Hepatocyte (in vitro differentiated cells): ENCODE measurements around the gene SGMS2.

ENCODE experiments used
- EZH2 ChIP-seq: fragments of 200-600 bp; sonication (generic); IDR thresholded peaks from 2 replicates; pipeline ENCODE4 v1.6.1; 2016; ENCODE audit warnings: antibody characterized with exemption, mild to moderate bottlenecking, borderline replicate concordance
- TF ChIP-seq, protein P1 (sequence below): fragments of 200-600 bp; sonication (generic); IDR thresholded peaks from 2 replicates; pipeline ENCODE4 v1.5.1; 2016; ENCODE audit warnings: antibody characterized with exemption, mild to moderate bottlenecking; ENCODE audit not compliant: poor library complexity

DNA sequence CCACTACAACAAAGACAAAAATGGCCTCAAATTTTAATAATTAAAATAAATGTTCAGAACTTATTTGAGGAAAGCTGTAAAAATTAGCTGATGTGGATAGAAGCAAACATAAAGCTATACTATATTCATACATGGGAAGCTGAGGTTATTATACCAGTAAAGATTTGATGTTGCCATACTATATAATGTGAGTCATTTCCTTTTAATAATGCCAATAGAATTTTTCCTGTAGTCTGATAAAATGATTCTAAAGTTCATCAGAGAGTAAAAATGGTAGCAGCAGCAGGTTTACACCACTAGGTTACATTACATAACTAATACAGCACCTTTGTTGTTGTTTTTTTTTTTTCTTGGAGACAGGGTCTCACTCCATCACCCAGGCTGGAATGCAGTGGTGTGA lies 61.1 kb downstream of the SGMS2 start:
- TF ChIP-seq, protein P1, sequence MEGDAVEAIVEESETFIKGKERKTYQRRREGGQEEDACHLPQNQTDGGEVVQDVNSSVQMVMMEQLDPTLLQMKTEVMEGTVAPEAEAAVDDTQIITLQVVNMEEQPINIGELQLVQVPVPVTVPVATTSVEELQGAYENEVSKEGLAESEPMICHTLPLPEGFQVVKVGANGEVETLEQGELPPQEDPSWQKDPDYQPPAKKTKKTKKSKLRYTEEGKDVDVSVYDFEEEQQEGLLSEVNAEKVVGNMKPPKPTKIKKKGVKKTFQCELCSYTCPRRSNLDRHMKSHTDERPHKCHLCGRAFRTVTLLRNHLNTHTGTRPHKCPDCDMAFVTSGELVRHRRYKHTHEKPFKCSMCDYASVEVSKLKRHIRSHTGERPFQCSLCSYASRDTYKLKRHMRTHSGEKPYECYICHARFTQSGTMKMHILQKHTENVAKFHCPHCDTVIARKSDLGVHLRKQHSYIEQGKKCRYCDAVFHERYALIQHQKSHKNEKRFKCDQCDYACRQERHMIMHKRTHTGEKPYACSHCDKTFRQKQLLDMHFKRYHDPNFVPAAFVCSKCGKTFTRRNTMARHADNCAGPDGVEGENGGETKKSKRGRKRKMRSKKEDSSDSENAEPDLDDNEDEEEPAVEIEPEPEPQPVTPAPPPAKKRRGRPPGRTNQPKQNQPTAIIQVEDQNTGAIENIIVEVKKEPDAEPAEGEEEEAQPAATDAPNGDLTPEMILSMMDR, result no peak
- no peak for TF ChIP-seq EZH2
